ENCODE measurements around the gene KLHL1.

The KLHL1 gene

GRCh38 chr13:70080012-70080411 is 28.2 kb downstream of the KLHL1 start:
- H4K91ac ChIP-seq (ENCODE audit: low read depth, low read length): no peak overlapping the region
- no peaks in the 10 kb centered on the region for H3K9me3 ChIP-seq (ENCODE audit: insufficient read depth, low read depth, low read length)
- no peaks in the 10 kb centered on the region for H3K27me3 ChIP-seq (ENCODE audit: insufficient read depth, low read length)
- no peak overlapping the region for H2BK120ac ChIP-seq (ENCODE audit: insufficient read depth, low read length, poor library complexity)
- no peaks in the 10 kb centered on the region for H3K79me1 ChIP-seq (ENCODE audit: low read length)
- H2AFZ ChIP-seq (ENCODE audit: insufficient read depth, low read length, poor library complexity): no peak overlapping the region
- no peak for DNase-seq
- no peak overlapping the region for H3K27ac ChIP-seq (ENCODE audit: low read depth, low read length)
- H3K18ac ChIP-seq (ENCODE audit: low read length): no peak overlapping the region
- H3K14ac ChIP-seq (ENCODE audit: low read length): no peak overlapping the region
- no peak overlapping the region for H4K12ac ChIP-seq (ENCODE audit: low read depth, low read length)
- H2BK12ac ChIP-seq (ENCODE audit: low read length): no peak overlapping the region
- no peak overlapping the region for H3K4ac ChIP-seq (ENCODE audit: low read depth, low read length)
- no peaks in the 10 kb centered on the region for H3K79me2 ChIP-seq (ENCODE audit: control insufficient read depth, insufficient read depth, low read length, poor library complexity)
- H3K9ac ChIP-seq (ENCODE audit: low read length): no peak overlapping the region
- H3K4me2 ChIP-seq (ENCODE audit: low read length): no peak overlapping the region
- no peak overlapping the region for H2BK5ac ChIP-seq (ENCODE audit: low read depth, low read length, poor library complexity)
- no peaks in the 10 kb centered on the region for H3K4me1 ChIP-seq (ENCODE audit: control insufficient read depth in 1 of 2, insufficient read depth in 2 of 2, low read length in 2 of 2)
- H2AK5ac ChIP-seq (ENCODE audit: low read length): no peak overlapping the region
- WGBS (ENCODE audit: extremely low coverage, insufficient coverage, insufficient read length): no CpG with 5 or more reads among the region's 4 CpGs
- H3K36me3 ChIP-seq (ENCODE audit: control insufficient read depth in 1 of 2, insufficient read depth in 2 of 2, low read length in 2 of 2): no peaks in the 10 kb centered on the region
- no peak overlapping the region for H3K4me3 ChIP-seq (ENCODE audit: low read depth, low read length)
- H4K8ac ChIP-seq (ENCODE audit: low read depth, low read length): no peak overlapping the region
- H3K23ac ChIP-seq (ENCODE audit: low read length): no peak overlapping the region

GRCh38 chr13:70054572-70054971 is 53.7 kb downstream of the KLHL1 start:
- Histone ChIP-seq H3K4me2 (ENCODE audit: low read length) (no peak overlapping the region), H3K9me3 (ENCODE audit: insufficient read depth, low read depth, low read length) (no peaks in the 10 kb centered on the region), H4K12ac (ENCODE audit: low read depth, low read length) (no peak overlapping the region), H3K79me2 (ENCODE audit: control insufficient read depth, insufficient read depth, low read length, poor library complexity) (no peaks in the 10 kb centered on the region), H3K9ac (ENCODE audit: low read length) (no peak overlapping the region), H3K4ac (ENCODE audit: low read depth, low read length) (no peak overlapping the region), H4K8ac (ENCODE audit: low read depth, low read length) (no peak overlapping the region), H3K27ac (ENCODE audit: low read depth, low read length) (no peak overlapping the region), H3K27me3 (ENCODE audit: insufficient read depth, low read length) (no peaks in the 10 kb centered on the region), H2BK12ac (ENCODE audit: low read length) (no peak overlapping the region), H2BK5ac (ENCODE audit: low read depth, low read length, poor library complexity) (no peak overlapping the region), H2AK5ac (ENCODE audit: low read length) (no peak overlapping the region), H3K79me1 (ENCODE audit: low read length) (no peaks in the 10 kb centered on the region), H3K14ac (ENCODE audit: low read length) (no peak overlapping the region), H2BK120ac (ENCODE audit: insufficient read depth, low read length, poor library complexity) (no peak overlapping the region), H2AFZ (ENCODE audit: insufficient read depth, low read length, poor library complexity) (no peak overlapping the region), H3K18ac (ENCODE audit: low read length) (no peak overlapping the region), H3K36me3 (ENCODE audit: control insufficient read depth in 1 of 2, insufficient read depth in 2 of 2, low read length in 2 of 2) (no peaks in the 10 kb centered on the region), H3K4me1 (ENCODE audit: control insufficient read depth in 1 of 2, insufficient read depth in 2 of 2, low read length in 2 of 2) (no peaks in the 10 kb centered on the region), H4K91ac (ENCODE audit: low read depth, low read length) (no peak overlapping the region), H3K4me3 (ENCODE audit: low read depth, low read length) (no peak overlapping the region), H3K23ac (ENCODE audit: low read length) (no peak overlapping the region)
- DNase-seq: no peak

- Histone ChIP-seq H3K79me1 (ENCODE audit: low read length) (no peaks in the 10 kb centered on the region), H3K27ac (ENCODE audit: low read depth, low read length) (no peak overlapping the region), H2BK12ac (ENCODE audit: low read length) (no peak overlapping the region), H3K14ac (ENCODE audit: low read length) (no peak overlapping the region), H4K91ac (ENCODE audit: low read depth, low read length) (no peak overlapping the region), H4K12ac (ENCODE audit: low read depth, low read length) (no peak overlapping the region), H2AK5ac (ENCODE audit: low read length) (no peak overlapping the region), H3K4ac (ENCODE audit: low read depth, low read length) (no peak overlapping the region), H3K18ac (ENCODE audit: low read length) (no peak overlapping the region), H2BK5ac (ENCODE audit: low read depth, low read length, poor library complexity) (no peak overlapping the region), H3K27me3 (ENCODE audit: insufficient read depth, low read length) (no peaks in the 10 kb centered on the region), H3K9me3 (ENCODE audit: insufficient read depth, low read depth, low read length) (no peaks in the 10 kb centered on the region), H3K4me1 (ENCODE audit: control insufficient read depth in 1 of 2, insufficient read depth in 2 of 2, low read length in 2 of 2) (no peaks in the 10 kb centered on the region), H3K23ac (ENCODE audit: low read length) (no peak overlapping the region), H3K4me2 (ENCODE audit: low read length) (no peak overlapping the region), H3K36me3 (ENCODE audit: control insufficient read depth in 1 of 2, insufficient read depth in 2 of 2, low read length in 2 of 2) (no peaks in the 10 kb centered on the region), H3K4me3 (ENCODE audit: low read depth, low read length) (no peak overlapping the region), H3K79me2 (ENCODE audit: control insufficient read depth, insufficient read depth, low read length, poor library complexity) (no peaks in the 10 kb centered on the region), H2AFZ (ENCODE audit: insufficient read depth, low read length, poor library complexity) (no peak overlapping the region), H2BK120ac (ENCODE audit: insufficient read depth, low read length, poor library complexity) (no peak overlapping the region), H4K8ac (ENCODE audit: low read depth, low read length) (no peak overlapping the region), H3K9ac (ENCODE audit: low read length) (no peak overlapping the region)
- DNase-seq: no peak
- whole genome bisulfite sequencing (ENCODE audit: extremely low coverage, insufficient coverage, insufficient read length): no CpG with 5 or more reads among the region's 1 CpG
Measured at GRCh38 chr13:70051531-70051930, 56.7 kb downstream of the KLHL1 start.

GRCh38 chr13:70043685-70044084 is 64.6 kb downstream of the KLHL1 start:
- Histone ChIP-seq H2BK120ac (ENCODE audit: insufficient read depth, low read length, poor library complexity) (no peak overlapping the region), H3K79me1 (ENCODE audit: low read length) (no peaks in the 10 kb centered on the region), H3K36me3 (ENCODE audit: control insufficient read depth in 1 of 2, insufficient read depth in 2 of 2, low read length in 2 of 2) (no peaks in the 10 kb centered on the region), H4K8ac (ENCODE audit: low read depth, low read length) (no peak overlapping the region), H3K27me3 (ENCODE audit: insufficient read depth, low read length) (no peaks in the 10 kb centered on the region), H3K23ac (ENCODE audit: low read length) (no peak overlapping the region), H3K18ac (ENCODE audit: low read length) (no peak overlapping the region), H4K12ac (ENCODE audit: low read depth, low read length) (no peak overlapping the region), H3K79me2 (ENCODE audit: control insufficient read depth, insufficient read depth, low read length, poor library complexity) (no peaks in the 10 kb centered on the region), H3K4ac (ENCODE audit: low read depth, low read length) (no peak overlapping the region), H3K27ac (ENCODE audit: low read depth, low read length) (no peak overlapping the region), H4K91ac (ENCODE audit: low read depth, low read length) (no peak overlapping the region), H2AFZ (ENCODE audit: insufficient read depth, low read length, poor library complexity) (no peak overlapping the region), H2BK5ac (ENCODE audit: low read depth, low read length, poor library complexity) (no peak overlapping the region), H3K4me2 (ENCODE audit: low read length) (no peak overlapping the region), H3K4me1 (ENCODE audit: control insufficient read depth in 1 of 2, insufficient read depth in 2 of 2, low read length in 2 of 2) (no peaks in the 10 kb centered on the region), H3K9me3 (ENCODE audit: insufficient read depth, low read depth, low read length) (no peaks in the 10 kb centered on the region), H2BK12ac (ENCODE audit: low read length) (no peak overlapping the region), H2AK5ac (ENCODE audit: low read length) (no peak overlapping the region), H3K4me3 (ENCODE audit: low read depth, low read length) (no peak overlapping the region), H3K9ac (ENCODE audit: low read length) (no peak overlapping the region), H3K14ac (ENCODE audit: low read length) (no peak overlapping the region)
- no CpG with 5 or more reads among the region's 1 CpG for WGBS (ENCODE audit: extremely low coverage, insufficient coverage, insufficient read length)
- DNase-seq: peak; percentile 6 to 70

Measured in trophoblast cell (in vitro differentiated cells and primary cell).